ENCODE results near the gene NQO2. TPM values are rescaled to one million over a fixed set of nuclear protein-coding genes. Genes with fewer than 3 reads are reported as not detected.

The NQO2 gene
- total and polyA plus RNA-seq, 2 of the 13 experiments (the other 11 are each of a cell fraction or from before 2014, with no cell fraction given): 32.2 to 56.5 TPM

DNA sequence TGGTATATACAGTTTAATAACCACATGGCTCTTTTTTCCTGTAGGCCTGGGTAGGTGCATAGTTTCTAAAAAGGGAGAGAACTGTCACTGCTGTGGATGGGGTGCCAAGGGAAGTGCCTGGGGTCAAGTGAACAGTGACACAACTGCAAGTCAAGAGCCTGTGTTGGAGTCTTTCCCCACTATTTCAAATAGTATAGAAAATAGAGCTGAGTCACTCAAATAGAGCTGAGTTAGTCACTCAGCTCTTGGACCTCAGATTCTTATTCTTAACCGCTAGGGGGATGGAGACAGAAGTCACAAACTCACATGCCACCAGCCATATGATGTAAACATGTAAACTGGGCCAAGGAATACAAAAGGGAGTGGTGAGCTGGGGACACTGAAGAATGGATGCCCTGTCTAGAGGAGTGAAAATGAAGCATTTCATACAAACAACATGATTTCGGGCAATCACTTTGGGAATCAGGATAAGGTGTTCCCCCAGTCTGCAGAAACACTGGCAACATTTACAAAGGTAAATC is 2.1 kb downstream of the NQO2 start (continued):
- TF ChIP-seq, protein P1, sequence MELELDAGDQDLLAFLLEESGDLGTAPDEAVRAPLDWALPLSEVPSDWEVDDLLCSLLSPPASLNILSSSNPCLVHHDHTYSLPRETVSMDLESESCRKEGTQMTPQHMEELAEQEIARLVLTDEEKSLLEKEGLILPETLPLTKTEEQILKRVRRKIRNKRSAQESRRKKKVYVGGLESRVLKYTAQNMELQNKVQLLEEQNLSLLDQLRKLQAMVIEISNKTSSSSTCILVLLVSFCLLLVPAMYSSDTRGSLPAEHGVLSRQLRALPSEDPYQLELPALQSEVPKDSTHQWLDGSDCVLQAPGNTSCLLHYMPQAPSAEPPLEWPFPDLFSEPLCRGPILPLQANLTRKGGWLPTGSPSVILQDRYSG (CRISPR knock-in tag; IDR thresholded peaks at IDR 0.05): no peak
- TF ChIP-seq, protein P2, sequence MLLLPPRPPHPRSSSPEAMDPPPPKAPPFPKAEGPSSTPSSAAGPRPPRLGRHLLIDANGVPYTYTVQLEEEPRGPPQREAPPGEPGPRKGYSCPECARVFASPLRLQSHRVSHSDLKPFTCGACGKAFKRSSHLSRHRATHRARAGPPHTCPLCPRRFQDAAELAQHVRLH (CRISPR knock-in tag; IDR thresholded peaks at IDR 0.05; ENCODE audit: borderline replicate concordance, low read depth): no peak
- TF ChIP-seq, protein P3, sequence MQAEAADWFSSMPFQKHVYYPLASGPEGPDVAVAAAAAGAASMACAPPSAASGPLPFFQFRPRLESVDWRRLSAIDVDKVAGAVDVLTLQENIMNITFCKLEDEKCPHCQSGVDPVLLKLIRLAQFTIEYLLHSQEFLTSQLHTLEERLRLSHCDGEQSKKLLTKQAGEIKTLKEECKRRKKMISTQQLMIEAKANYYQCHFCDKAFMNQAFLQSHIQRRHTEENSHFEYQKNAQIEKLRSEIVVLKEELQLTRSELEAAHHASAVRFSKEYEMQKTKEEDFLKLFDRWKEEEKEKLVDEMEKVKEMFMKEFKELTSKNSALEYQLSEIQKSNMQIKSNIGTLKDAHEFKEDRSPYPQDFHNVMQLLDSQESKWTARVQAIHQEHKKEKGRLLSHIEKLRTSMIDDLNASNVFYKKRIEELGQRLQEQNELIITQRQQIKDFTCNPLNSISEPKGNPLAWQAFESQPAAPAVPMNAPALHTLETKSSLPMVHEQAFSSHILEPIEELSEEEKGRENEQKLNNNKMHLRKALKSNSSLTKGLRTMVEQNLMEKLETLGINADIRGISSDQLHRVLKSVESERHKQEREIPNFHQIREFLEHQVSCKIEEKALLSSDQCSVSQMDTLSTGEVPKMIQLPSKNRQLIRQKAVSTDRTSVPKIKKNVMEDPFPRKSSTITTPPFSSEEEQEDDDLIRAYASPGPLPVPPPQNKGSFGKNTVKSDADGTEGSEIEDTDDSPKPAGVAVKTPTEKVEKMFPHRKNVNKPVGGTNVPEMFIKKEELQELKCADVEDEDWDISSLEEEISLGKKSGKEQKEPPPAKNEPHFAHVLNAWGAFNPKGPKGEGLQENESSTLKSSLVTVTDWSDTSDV (CRISPR knock-in tag; IDR thresholded peaks at IDR 0.05): no peak
- TF ChIP-seq CBX2 (IDR thresholded peaks at IDR 0.05; ENCODE audit: low read depth, low read length): no peak
- TF ChIP-seq CBX2 (CRISPR knock-in tag; IDR thresholded peaks at IDR 0.05; ENCODE audit: low read depth): no peak
- TF ChIP-seq RARA (CRISPR knock-in tag; IDR thresholded peaks at IDR 0.05): no peak
- no peak for TF ChIP-seq ZNF431 (CRISPR knock-in tag; IDR thresholded peaks at IDR 0.05; ENCODE audit: borderline replicate concordance, low read depth)
- no peak for TF ChIP-seq DR1 (CRISPR knock-in tag; IDR thresholded peaks at IDR 0.05)
- no peak for TF ChIP-seq NKX3-1 (CRISPR knock-in tag; IDR thresholded peaks at IDR 0.05)
- TF ChIP-seq, protein P4, sequence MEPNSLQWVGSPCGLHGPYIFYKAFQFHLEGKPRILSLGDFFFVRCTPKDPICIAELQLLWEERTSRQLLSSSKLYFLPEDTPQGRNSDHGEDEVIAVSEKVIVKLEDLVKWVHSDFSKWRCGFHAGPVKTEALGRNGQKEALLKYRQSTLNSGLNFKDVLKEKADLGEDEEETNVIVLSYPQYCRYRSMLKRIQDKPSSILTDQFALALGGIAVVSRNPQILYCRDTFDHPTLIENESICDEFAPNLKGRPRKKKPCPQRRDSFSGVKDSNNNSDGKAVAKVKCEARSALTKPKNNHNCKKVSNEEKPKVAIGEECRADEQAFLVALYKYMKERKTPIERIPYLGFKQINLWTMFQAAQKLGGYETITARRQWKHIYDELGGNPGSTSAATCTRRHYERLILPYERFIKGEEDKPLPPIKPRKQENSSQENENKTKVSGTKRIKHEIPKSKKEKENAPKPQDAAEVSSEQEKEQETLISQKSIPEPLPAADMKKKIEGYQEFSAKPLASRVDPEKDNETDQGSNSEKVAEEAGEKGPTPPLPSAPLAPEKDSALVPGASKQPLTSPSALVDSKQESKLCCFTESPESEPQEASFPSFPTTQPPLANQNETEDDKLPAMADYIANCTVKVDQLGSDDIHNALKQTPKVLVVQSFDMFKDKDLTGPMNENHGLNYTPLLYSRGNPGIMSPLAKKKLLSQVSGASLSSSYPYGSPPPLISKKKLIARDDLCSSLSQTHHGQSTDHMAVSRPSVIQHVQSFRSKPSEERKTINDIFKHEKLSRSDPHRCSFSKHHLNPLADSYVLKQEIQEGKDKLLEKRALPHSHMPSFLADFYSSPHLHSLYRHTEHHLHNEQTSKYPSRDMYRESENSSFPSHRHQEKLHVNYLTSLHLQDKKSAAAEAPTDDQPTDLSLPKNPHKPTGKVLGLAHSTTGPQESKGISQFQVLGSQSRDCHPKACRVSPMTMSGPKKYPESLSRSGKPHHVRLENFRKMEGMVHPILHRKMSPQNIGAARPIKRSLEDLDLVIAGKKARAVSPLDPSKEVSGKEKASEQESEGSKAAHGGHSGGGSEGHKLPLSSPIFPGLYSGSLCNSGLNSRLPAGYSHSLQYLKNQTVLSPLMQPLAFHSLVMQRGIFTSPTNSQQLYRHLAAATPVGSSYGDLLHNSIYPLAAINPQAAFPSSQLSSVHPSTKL (CRISPR knock-in tag; IDR thresholded peaks at IDR 0.05): peak; percentile 76
- no peak for TF ChIP-seq ZNF44 (CRISPR knock-in tag; IDR thresholded peaks at IDR 0.05)
- TF ChIP-seq CCAR2 (optimal IDR thresholded peaks at IDR 0.05; ENCODE audit: low read depth, low read length): no peak
- peak; percentile 99 for TF ChIP-seq NFE2L2 (IDR thresholded peaks at IDR 0.05; ENCODE audit: low read length)
- TF ChIP-seq HOXD1 (CRISPR knock-in tag; IDR thresholded peaks at IDR 0.05): no peak
- TF ChIP-seq, protein P5, sequence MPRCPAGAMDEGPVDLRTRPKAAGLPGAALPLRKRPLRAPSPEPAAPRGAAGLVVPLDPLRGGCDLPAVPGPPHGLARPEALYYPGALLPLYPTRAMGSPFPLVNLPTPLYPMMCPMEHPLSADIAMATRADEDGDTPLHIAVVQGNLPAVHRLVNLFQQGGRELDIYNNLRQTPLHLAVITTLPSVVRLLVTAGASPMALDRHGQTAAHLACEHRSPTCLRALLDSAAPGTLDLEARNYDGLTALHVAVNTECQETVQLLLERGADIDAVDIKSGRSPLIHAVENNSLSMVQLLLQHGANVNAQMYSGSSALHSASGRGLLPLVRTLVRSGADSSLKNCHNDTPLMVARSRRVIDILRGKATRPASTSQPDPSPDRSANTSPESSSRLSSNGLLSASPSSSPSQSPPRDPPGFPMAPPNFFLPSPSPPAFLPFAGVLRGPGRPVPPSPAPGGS (CRISPR knock-in tag; IDR thresholded peaks at IDR 0.05): no peak
- TF ChIP-seq, protein P6, sequence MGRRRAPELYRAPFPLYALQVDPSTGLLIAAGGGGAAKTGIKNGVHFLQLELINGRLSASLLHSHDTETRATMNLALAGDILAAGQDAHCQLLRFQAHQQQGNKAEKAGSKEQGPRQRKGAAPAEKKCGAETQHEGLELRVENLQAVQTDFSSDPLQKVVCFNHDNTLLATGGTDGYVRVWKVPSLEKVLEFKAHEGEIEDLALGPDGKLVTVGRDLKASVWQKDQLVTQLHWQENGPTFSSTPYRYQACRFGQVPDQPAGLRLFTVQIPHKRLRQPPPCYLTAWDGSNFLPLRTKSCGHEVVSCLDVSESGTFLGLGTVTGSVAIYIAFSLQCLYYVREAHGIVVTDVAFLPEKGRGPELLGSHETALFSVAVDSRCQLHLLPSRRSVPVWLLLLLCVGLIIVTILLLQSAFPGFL (CRISPR knock-in tag; IDR thresholded peaks at IDR 0.05): no peak
- TF ChIP-seq SPEN (CRISPR knock-in tag; IDR thresholded peaks at IDR 0.05; ENCODE audit: low read depth): no peak
- no peak for TF ChIP-seq MAF1 (CRISPR knock-in tag; IDR thresholded peaks at IDR 0.05; ENCODE audit: borderline replicate concordance)
- TF ChIP-seq HMG20B (CRISPR knock-in tag; conservative IDR thresholded peaks at IDR 0.05): 0 out of 2 replicates have a peak, but pooled peaks have one; percentile 25
- TF ChIP-seq ZNF605 (CRISPR knock-in tag; IDR thresholded peaks at IDR 0.05): no peak
- TF ChIP-seq YEATS4 (CRISPR knock-in tag; IDR thresholded peaks at IDR 0.05; ENCODE audit: borderline replicate concordance): no peak
- no peak for TF ChIP-seq KDM6A (CRISPR knock-in tag; IDR thresholded peaks at IDR 0.05; ENCODE audit: low read depth)
